Measurements from ENCODE around the gene PARD3. TPM values are rescaled to one million over a fixed set of nuclear protein-coding genes. Genes with fewer than 3 reads are reported as not detected.

The PARD3 gene
- total and polyA plus RNA-seq, 2 donors (not counting 3 experiments of a cell fraction or from before 2014, with no cell fraction given) = 7.3 to 24.1 TPM

GRCh38 chr10:34615770-34616169, 199.3 kb downstream of the PARD3 start:
- no peak overlapping the region for H3K9ac ChIP-seq (replicated peaks; ENCODE audit: extremely low read depth, insufficient read depth, low read length)
- no peak overlapping the region for H3K4me3 ChIP-seq (replicated peaks in 1 of 3; ENCODE audit: insufficient read depth in 1 of 3, low read depth in 1 of 3, low read length in 3 of 3)
- FAIRE-seq (no peak), DNase-seq (ENCODE audit: low read depth, low spot score) (no peak)
- no peak overlapping the region for H2AFZ ChIP-seq (ENCODE audit: low read depth, low read length)
- no peaks in the 10 kb centered on the region for H4K20me1 ChIP-seq (replicated peaks; ENCODE audit: control insufficient read depth, extremely low read depth, insufficient read depth, low read length)
- peaks cover 2% of the 10 kb centered on the region for H3K9me1 ChIP-seq (replicated peaks; ENCODE audit: control insufficient read depth, extremely low read depth, insufficient read depth, low read length)
- H3K36me3 ChIP-seq (ENCODE audit: control insufficient read depth in 2 of 2, extremely low read depth in 1 of 2, insufficient read depth in 2 of 2, low read length in 2 of 2) = no peaks in the 10 kb centered on the region
- no peaks in the 10 kb centered on the region for H3K9me3 ChIP-seq (replicated peaks; ENCODE audit: control insufficient read depth, insufficient read depth, low read length)
- H3K27ac ChIP-seq (ENCODE audit: insufficient read depth, low read depth, low read length) = no peak overlapping the region
- dilution Hi-C loops (cut with MboI; ENCODE audit: extremely low pct_ligation_motif_present, low sequenced_read_pairs) = no loop called here
- BruUV-seq (replicated peaks) = no TSS peak
- H3K4me1 ChIP-seq (ENCODE audit: control insufficient read depth, extremely low read depth, insufficient read depth, low read length) = peaks cover 19% of the 10 kb centered on the region
- H3K79me2 ChIP-seq (ENCODE audit: control insufficient read depth, insufficient read depth, low read length) = no peaks in the 10 kb centered on the region
- TF ChIP-seq CTCF (IDR thresholded peaks at IDR 0.05; ENCODE audit: extremely low read depth in 1 of 2, insufficient read depth in 1 of 2, low read depth in 1 of 2, low read length in 2 of 2) (no peak), POLR2A (IDR thresholded peaks at IDR 0.05; ENCODE audit: low read depth, low read length) (no peak), GATA2 (IDR thresholded peaks at IDR 0.05; ENCODE audit: insufficient read depth, insufficient read length, low read depth, low read length) (no peak), FOS (IDR thresholded peaks at IDR 0.05; ENCODE audit: borderline replicate concordance, insufficient read depth, low read length) (no peak), MAX (IDR thresholded peaks at IDR 0.05; ENCODE audit: insufficient read depth, insufficient read length) (no peak), JUN (IDR thresholded peaks at IDR 0.05; ENCODE audit: borderline replicate concordance, insufficient read depth, insufficient read length, low read depth) (no peak), EZH2 (IDR thresholded peaks at IDR 0.05; ENCODE audit: borderline replicate concordance, low read depth, low read length, severe bottlenecking) (no peak), POLR2AphosphoS5 (IDR thresholded peaks at IDR 0.05; ENCODE audit: insufficient read depth, low read depth, low read length) (no peak), MYC (IDR thresholded peaks at IDR 0.05; ENCODE audit: low read depth, low read length) (no peak)
- ChIA-PET POLR2A (no interaction called here), CTCF (interaction anchor here (1.2 kb wide), 1 partner anchor 21 kb away, joined by 3 read pairs; no protein-coding TSS in a partner anchor)
- no peaks in the 10 kb centered on the region for H3K27me3 ChIP-seq (ENCODE audit: control insufficient read depth in 2 of 2, insufficient read depth in 2 of 2, low read length in 2 of 2)
- no peak overlapping the region for H3K4me2 ChIP-seq (ENCODE audit: insufficient read depth, low read length)
- intact Hi-C loops (cut with micrococcal nuclease) = no loop called here
